ENCODE data around the gene RPL15.
"Not testable (repeated sequence)": the region's sequence is repeated elsewhere in the genome, so short reads cannot be mapped to it uniquely, and the experiment has no call there.

RPL15 gene

GRCh38 chr3:23916886-23917678 is at the start of gene RPL15, which contains the start of gene NKIRAS1:
Gene RPL15 (plus strand): TSS chr3:23917132. CDS start chr3:23917860, 728 bp downstream.
Gene NKIRAS1 (minus strand): TSS chr3:23916990. CDS start chr3:23910904, 6,086 bp downstream.
- TF ChIP-seq JUND (IDR thresholded peaks at IDR 0.05; ENCODE audit: low read depth): no peak
- peak; percentile 93 to 98 for DNase-seq (ENCODE audit: low read depth in 1 of 2, low spot score in 1 of 2)
- in situ Hi-C loops (cut with HindIII; ENCODE audit: low pct_unique_long_range_greater_than_20kb, low sequenced_read_pairs): no loop called here

GRCh38 chr3:23867400-23867799 is 49.5 kb upstream of the RPL15 start:
- DNase-seq (ENCODE audit: low read depth in 1 of 2, low spot score in 1 of 2): no peak
- in situ Hi-C loops (cut with HindIII; ENCODE audit: low pct_unique_long_range_greater_than_20kb, low sequenced_read_pairs): no loop called here
- no peak for TF ChIP-seq JUND (IDR thresholded peaks at IDR 0.05; ENCODE audit: low read depth)

GRCh38 chr3:23867838-23868237 is 49.1 kb upstream of the RPL15 start:
- in situ Hi-C loops (cut with HindIII; ENCODE audit: low pct_unique_long_range_greater_than_20kb, low sequenced_read_pairs): no loop called here
- no peak for TF ChIP-seq JUND (IDR thresholded peaks at IDR 0.05; ENCODE audit: low read depth)
- DNase-seq (ENCODE audit: low read depth in 1 of 2, low spot score in 1 of 2): no peak

GRCh38 chr3:23869977-23870662 is 46.8 kb upstream of the RPL15 start:
- DNase-seq (ENCODE audit: low read depth in 1 of 2, low spot score in 1 of 2): no peak
- TF ChIP-seq JUND (IDR thresholded peaks at IDR 0.05; ENCODE audit: low read depth): no peak
- in situ Hi-C loops (cut with HindIII; ENCODE audit: low pct_unique_long_range_greater_than_20kb, low sequenced_read_pairs): no loop called here

- DNase-seq (ENCODE audit: low read depth in 1 of 2, low spot score in 1 of 2); in situ Hi-C loops (cut with HindIII; ENCODE audit: low pct_unique_long_range_greater_than_20kb, low sequenced_read_pairs): not testable (repeated sequence)
These were observed 46.3 kb upstream of the RPL15 start for GRCh38 chr3:23870663-23871043.

GRCh38 chr3:23871361-23871760 is 45.6 kb upstream of the RPL15 start:
- in situ Hi-C loops (cut with HindIII; ENCODE audit: low pct_unique_long_range_greater_than_20kb, low sequenced_read_pairs); DNase-seq (ENCODE audit: low read depth in 1 of 2, low spot score in 1 of 2): not testable (repeated sequence)

GRCh38 chr3:23872330-23872729 is 44.6 kb upstream of the RPL15 start:
- TF ChIP-seq JUND (IDR thresholded peaks at IDR 0.05; ENCODE audit: low read depth): no peak
- in situ Hi-C loops (cut with HindIII; ENCODE audit: low pct_unique_long_range_greater_than_20kb, low sequenced_read_pairs): no loop called here
- DNase-seq (ENCODE audit: low read depth in 1 of 2, low spot score in 1 of 2): no peak

- in situ Hi-C loops (cut with HindIII; ENCODE audit: low pct_unique_long_range_greater_than_20kb, low sequenced_read_pairs): no loop called here
- DNase-seq (ENCODE audit: low read depth in 1 of 2, low spot score in 1 of 2): no peak
- no peak for TF ChIP-seq JUND (IDR thresholded peaks at IDR 0.05; ENCODE audit: low read depth)
These were observed 43.0 kb upstream of the RPL15 start for GRCh38 chr3:23873941-23874340.

- DNase-seq (ENCODE audit: low read depth in 1 of 2, low spot score in 1 of 2): no peak
- in situ Hi-C loops (cut with HindIII; ENCODE audit: low pct_unique_long_range_greater_than_20kb, low sequenced_read_pairs): no loop called here
- TF ChIP-seq JUND (IDR thresholded peaks at IDR 0.05; ENCODE audit: low read depth): no peak
These were observed 42.4 kb upstream of the RPL15 start for GRCh38 chr3:23874359-23875112.

- TF ChIP-seq JUND (IDR thresholded peaks at IDR 0.05; ENCODE audit: low read depth): no peak
- in situ Hi-C loops (cut with HindIII; ENCODE audit: low pct_unique_long_range_greater_than_20kb, low sequenced_read_pairs): no loop called here
- DNase-seq (ENCODE audit: low read depth in 1 of 2, low spot score in 1 of 2): no peak
These were observed 41.7 kb upstream of the RPL15 start for GRCh38 chr3:23875113-23875725.

- in situ Hi-C loops (cut with HindIII; ENCODE audit: low pct_unique_long_range_greater_than_20kb, low sequenced_read_pairs): no loop called here
- no peak for TF ChIP-seq JUND (IDR thresholded peaks at IDR 0.05; ENCODE audit: low read depth)
- no peak for DNase-seq (ENCODE audit: low read depth in 1 of 2, low spot score in 1 of 2)
These were observed 40.0 kb upstream of the RPL15 start for GRCh38 chr3:23876923-23877322.

- DNase-seq (ENCODE audit: low read depth in 1 of 2, low spot score in 1 of 2): no peak
- no peak for TF ChIP-seq JUND (IDR thresholded peaks at IDR 0.05; ENCODE audit: low read depth)
- in situ Hi-C loops (cut with HindIII; ENCODE audit: low pct_unique_long_range_greater_than_20kb, low sequenced_read_pairs): no loop called here
These were observed 39.5 kb upstream of the RPL15 start for GRCh38 chr3:23877329-23877980.
